H9 (cell line): Measurements from ENCODE around the gene CPAMD8. TPM values are rescaled to one million over a fixed set of nuclear protein-coding genes. Genes with fewer than 3 reads are reported as not detected.

Source experiments
- DNase-seq: peaks from one replicate; pipeline ENCODE4 v3.0.0-alpha.2; 2017
- H2AFZ ChIP-seq: one replicate; pipeline ENCODE4 v1.6.1; 2013; ENCODE audit warnings: mild to moderate bottlenecking, low read length, control low read depth, moderate library complexity
- H2AK5ac ChIP-seq: 2 replicates; pipeline ENCODE4 v1.6.1; 2013; ENCODE audit warnings: low read length, control low read depth, mixed read lengths; ENCODE audit not compliant: insufficient read length
- H2BK120ac ChIP-seq: one replicate; pipeline ENCODE4 v1.6.1; 2013; ENCODE audit warnings: low read depth, mild to moderate bottlenecking, low read length, control low read depth, inconsistent platforms; ENCODE audit not compliant: poor library complexity, severe bottlenecking
- H2BK12ac ChIP-seq: 2 replicates; pipeline ENCODE4 v1.6.1; 2013; ENCODE audit warnings: low read length, control low read depth, mixed read lengths, low read depth; ENCODE audit not compliant: insufficient read length
- H2BK15ac ChIP-seq: 2 replicates; pipeline ENCODE4 v1.6.1; 2013; ENCODE audit warnings: low read depth, low read length, control low read depth
- H2BK20ac ChIP-seq: one replicate; pipeline ENCODE4 v1.6.1; 2013; ENCODE audit warnings: low read depth, mild to moderate bottlenecking, low read length, control low read depth, inconsistent platforms; ENCODE audit not compliant: poor library complexity, severe bottlenecking
- H2BK5ac ChIP-seq: 2 replicates; pipeline ENCODE4 v1.6.1; 2013; ENCODE audit warnings: low read length, control low read depth, mixed read lengths; ENCODE audit not compliant: insufficient read length
- H3K14ac ChIP-seq: 2 replicates; pipeline ENCODE4 v1.6.1; 2013; ENCODE audit warnings: low read length, control low read depth; ENCODE audit not compliant: insufficient read depth
- H3K18ac ChIP-seq: 2 replicates; pipeline ENCODE4 v1.6.1; 2013; ENCODE audit warnings: low read depth, mild to moderate bottlenecking, mixed read lengths, low read length, control low read depth; ENCODE audit not compliant: insufficient read length
- H3K23ac ChIP-seq: 2 replicates; pipeline ENCODE4 v1.6.1; 2013; ENCODE audit warnings: low read length, control low read depth, mixed read lengths, low read depth; ENCODE audit not compliant: insufficient read length
- H3K23me2 ChIP-seq: 2 replicates; pipeline ENCODE4 v1.6.1; 2013; ENCODE audit warnings: low read depth, mild to moderate bottlenecking, mixed read lengths, low read length, control low read depth; ENCODE audit not compliant: insufficient read length, poor library complexity, severe bottlenecking
- H3K27ac ChIP-seq: 2 replicates; pipeline ENCODE4 v1.5.1; 2013; ENCODE audit warnings: low read length, control low read depth, mixed read lengths, low read depth; ENCODE audit not compliant: insufficient read length
- H3K27me3 ChIP-seq: 2 replicates; pipeline ENCODE4 v1.6.1; 2013; ENCODE audit warnings: low read length, control low read depth, inconsistent platforms; ENCODE audit not compliant: insufficient read depth
- H3K4ac ChIP-seq: 2 replicates; pipeline ENCODE4 v1.6.1; 2013; ENCODE audit warnings: low read depth, mild to moderate bottlenecking, control low read depth, inconsistent platforms, low read length, moderate library complexity
- H3K4me1 ChIP-seq: 2 replicates; pipeline ENCODE4 v1.6.1; 2013; ENCODE audit warnings: low read length, control low read depth, inconsistent platforms; ENCODE audit not compliant: insufficient read depth
- H3K4me2 ChIP-seq: 2 replicates; pipeline ENCODE4 v1.6.1; 2013; ENCODE audit warnings: low read length, control low read depth, mixed read lengths; ENCODE audit not compliant: insufficient read length, insufficient read depth
- H3K56ac ChIP-seq: 2 replicates; pipeline ENCODE4 v1.6.1; 2013; ENCODE audit warnings: low read depth, mild to moderate bottlenecking, mixed read lengths, low read length, control low read depth; ENCODE audit not compliant: insufficient read length
- H3K79me1 ChIP-seq: 2 replicates; pipeline ENCODE4 v1.6.1; 2013; ENCODE audit warnings: low read depth, mild to moderate bottlenecking, moderate library complexity, low read length, control low read depth, inconsistent platforms; ENCODE audit not compliant: insufficient read depth, poor library complexity, severe bottlenecking
- H3K79me2 ChIP-seq: 2 replicates; pipeline ENCODE4 v1.6.1; 2013; ENCODE audit warnings: low read length, control low read depth, inconsistent platforms; ENCODE audit not compliant: insufficient read depth
- H3K9ac ChIP-seq: 2 replicates; pipeline ENCODE4 v1.6.1; 2013; ENCODE audit warnings: low read length, control low read depth, mixed read lengths; ENCODE audit not compliant: insufficient read length; ENCODE audit errors: extremely low read depth
- H3K9me3 ChIP-seq: one replicate; pipeline ENCODE4 v1.6.1; 2013; ENCODE audit warnings: low read depth, low read length, inconsistent platforms; ENCODE audit not compliant: control insufficient read depth
- H3T11ph ChIP-seq: one replicate; pipeline ENCODE4 v1.6.1; 2013; ENCODE audit warnings: mild to moderate bottlenecking, low read length, control low read depth, inconsistent platforms
- H4K20me1 ChIP-seq: one replicate; pipeline ENCODE4 v1.6.1; 2013; ENCODE audit not compliant: control insufficient read depth, insufficient read length, insufficient read depth
- H4K5ac ChIP-seq: 2 replicates; pipeline ENCODE4 v1.6.1; 2013; ENCODE audit warnings: low read depth, mild to moderate bottlenecking, mixed read lengths, low read length, control low read depth; ENCODE audit not compliant: insufficient read length
- H4K8ac ChIP-seq: replicated peaks from 2 replicates; pipeline ENCODE4 v1.6.1; 2013; ENCODE audit warnings: low read length, control low read depth, mixed read lengths, low read depth; ENCODE audit not compliant: insufficient read length
- H4K91ac ChIP-seq: 2 replicates; pipeline ENCODE4 v1.6.1; 2013; ENCODE audit warnings: low read depth, mild to moderate bottlenecking, moderate library complexity, mixed read lengths, low read length, control low read depth; ENCODE audit not compliant: insufficient read length
- H3K27ac Mint-ChIP-seq, 3 experiments: 2 replicates in 2 of 3; 3 replicates in 1 of 3; pipeline ENCODE4 v1.8.0; 2020 to 2021; ENCODE audit warnings: mixed read lengths in 3 of 3, mild to moderate bottlenecking in 1 of 3, moderate library complexity in 1 of 3
- H3K27me3 Mint-ChIP-seq: 2 replicates; pipeline ENCODE4 v1.8.0; 2021; ENCODE audit warnings: low read depth, mild to moderate bottlenecking, moderate library complexity, mixed read lengths
- H3K36me3 Mint-ChIP-seq, 3 experiments: 2 replicates in 2 of 3; 3 replicates in 1 of 3; pipeline ENCODE4 v1.8.0; 2020 to 2021; ENCODE audit warnings: low read depth in 3 of 3, mixed read lengths in 3 of 3; ENCODE audit not compliant: insufficient read depth in 1 of 3
- H3K4me1 Mint-ChIP-seq, 2 experiments: 2 replicates each; pipeline ENCODE4 v1.8.0; 2020; ENCODE audit warnings: mixed read lengths in 2 of 2
- H3K4me3 Mint-ChIP-seq, 2 experiments: 2 replicates in 1 of 2; 3 replicates in 1 of 2; pipeline ENCODE4 v1.8.0; 2020 to 2021; ENCODE audit warnings: mild to moderate bottlenecking in 2 of 2, mixed read lengths in 2 of 2, moderate library complexity in 1 of 2
- H3K9me3 Mint-ChIP-seq, 2 experiments: 2 replicates in 1 of 2; 3 replicates in 1 of 2; pipeline ENCODE4 v1.8.0; 2020; ENCODE audit warnings: mild to moderate bottlenecking in 2 of 2, mixed read lengths in 2 of 2, moderate library complexity in 1 of 2
- WGBS: extraction: QIAGEN DNeasy Blood & Tissue Kit; methylation state at CpG from one replicate; pipeline ENCODE4 v1.1.7; 2013; ENCODE audit warnings: missing lambda C conversion rate, low lambda C conversion rate, mixed read lengths; ENCODE audit not compliant: insufficient read length; ENCODE audit errors: extremely low coverage; 5-methylcytosine and 5-hydroxymethylcytosine counted together
- total RNA-seq: library from RNA; stranded (reverse); gene quantifications from 2 replicates; pipeline ENCODE4 v1.2.1, GENCODE V29; 2021
- TF ChIP-seq, protein P1 (sequence below): fragments of 200-600 bp; sonication (generic); conservative IDR thresholded peaks from 3 replicates; pipeline ENCODE4 v1.8.0; 2021; ENCODE audit warnings: antibody characterized with exemption, mild to moderate bottlenecking

The CPAMD8 gene
- total RNA-seq, 1 experiment from 2014 or later, result 12.0 TPM

DNA sequence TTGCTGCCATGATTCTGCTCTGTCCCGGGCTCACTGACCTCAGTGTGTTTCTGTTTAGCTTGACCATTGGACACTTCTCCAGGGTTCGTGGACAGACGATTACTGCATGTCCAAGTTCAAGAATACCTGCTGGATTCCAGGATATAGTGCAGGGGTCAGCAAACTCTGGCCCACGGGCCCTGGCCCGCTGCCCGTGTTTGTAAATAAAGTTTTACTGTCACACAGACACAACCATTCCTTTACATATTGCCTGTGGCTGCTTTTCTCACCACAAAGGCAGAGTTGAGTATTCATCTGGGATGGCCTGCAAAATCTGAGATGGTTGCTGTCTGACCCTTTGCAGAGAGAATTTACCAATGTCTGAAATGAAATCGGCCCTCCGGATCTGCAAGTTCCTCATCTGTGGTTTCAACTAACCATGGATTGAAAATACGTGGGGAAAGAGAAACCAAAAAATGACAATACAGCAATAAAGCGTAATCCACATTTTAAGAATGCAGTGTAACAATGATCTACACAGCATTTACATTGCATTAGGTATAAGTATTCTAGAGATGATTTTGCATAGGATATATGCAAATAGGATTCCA is 163.7 kb downstream of the CPAMD8 start:
- H3K36me3 Mint-ChIP-seq, result peaks cover 26 to 58% (median 57%) of the 10 kb centered on the region in 3 experiments; a peak in 6 of 7 replicates
- WGBS, result no CpG with 5 or more reads among the region's 10 CpGs
- no peaks in the 10 kb centered on the region for H3K9me3 Mint-ChIP-seq

More for the DNA sequence above, 163.7 kb downstream of the CPAMD8 start:
- Histone ChIP-seq H3K9me3 (no peaks in the 10 kb centered on the region), H2AFZ (no peak overlapping the region), H2AK5ac (no peak overlapping the region), H3K79me1 (no peaks in the 10 kb centered on the region), H3K18ac (no peak overlapping the region), H4K20me1 (no peaks in the 10 kb centered on the region), H2BK15ac (no peak overlapping the region), H4K5ac (no peak overlapping the region), H4K91ac (no peak overlapping the region), H3K56ac (no peak overlapping the region), H3K9ac (no peak overlapping the region), H3K27ac (no peak overlapping the region), H2BK5ac (no peak overlapping the region), H2BK120ac (no peak overlapping the region), H3K4me1 (no peaks in the 10 kb centered on the region), H4K8ac (no peak overlapping the region), H3K23me2 (no peaks in the 10 kb centered on the region), H3K27me3 (no peaks in the 10 kb centered on the region), H2BK12ac (no peak overlapping the region), H3T11ph (no peak overlapping the region), H3K4ac (no peak overlapping the region), H3K14ac (no peak overlapping the region), H3K23ac (no peak overlapping the region), H3K79me2 (no peaks in the 10 kb centered on the region), H2BK20ac (no peak overlapping the region), H3K4me2 (no peak overlapping the region)
- Mint-ChIP-seq H3K4me1 (no peaks in the 10 kb centered on the region), H3K27ac (peak overlapping the region in 1 of 3 experiments; percentile 92; a peak in 1 of 7 replicates), H3K4me3 (no peak overlapping the region), H3K27me3 (no peaks in the 10 kb centered on the region)
- TF ChIP-seq, protein P1, sequence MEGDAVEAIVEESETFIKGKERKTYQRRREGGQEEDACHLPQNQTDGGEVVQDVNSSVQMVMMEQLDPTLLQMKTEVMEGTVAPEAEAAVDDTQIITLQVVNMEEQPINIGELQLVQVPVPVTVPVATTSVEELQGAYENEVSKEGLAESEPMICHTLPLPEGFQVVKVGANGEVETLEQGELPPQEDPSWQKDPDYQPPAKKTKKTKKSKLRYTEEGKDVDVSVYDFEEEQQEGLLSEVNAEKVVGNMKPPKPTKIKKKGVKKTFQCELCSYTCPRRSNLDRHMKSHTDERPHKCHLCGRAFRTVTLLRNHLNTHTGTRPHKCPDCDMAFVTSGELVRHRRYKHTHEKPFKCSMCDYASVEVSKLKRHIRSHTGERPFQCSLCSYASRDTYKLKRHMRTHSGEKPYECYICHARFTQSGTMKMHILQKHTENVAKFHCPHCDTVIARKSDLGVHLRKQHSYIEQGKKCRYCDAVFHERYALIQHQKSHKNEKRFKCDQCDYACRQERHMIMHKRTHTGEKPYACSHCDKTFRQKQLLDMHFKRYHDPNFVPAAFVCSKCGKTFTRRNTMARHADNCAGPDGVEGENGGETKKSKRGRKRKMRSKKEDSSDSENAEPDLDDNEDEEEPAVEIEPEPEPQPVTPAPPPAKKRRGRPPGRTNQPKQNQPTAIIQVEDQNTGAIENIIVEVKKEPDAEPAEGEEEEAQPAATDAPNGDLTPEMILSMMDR, result no peak
- DNase-seq, result no peak
